Osteocyte (in vitro differentiated cells): ENCODE data around the gene LHFPL3. TPM values are rescaled to one million over a fixed set of nuclear protein-coding genes. Genes with fewer than 3 reads are reported as not detected.

Source experiments
- DNase-seq: peaks from one replicate; pipeline ENCODE4 v3.0.0; 2021; ENCODE audit warnings: mixed read lengths; ENCODE audit not compliant: unreplicated experiment; ENCODE audit errors: extremely low spot score
- H3K27ac Mint-ChIP-seq: one replicate; pipeline ENCODE4 v1.8.0; 2021; ENCODE audit warnings: mild to moderate bottlenecking, mixed read lengths; ENCODE audit not compliant: unreplicated experiment
- H3K27me3 Mint-ChIP-seq: one replicate; pipeline ENCODE4 v1.8.0; 2021; ENCODE audit warnings: mixed read lengths; ENCODE audit not compliant: unreplicated experiment
- H3K36me3 Mint-ChIP-seq: one replicate; pipeline ENCODE4 v1.8.0; 2021; ENCODE audit warnings: mixed read lengths; ENCODE audit not compliant: unreplicated experiment
- H3K4me1 Mint-ChIP-seq: one replicate; pipeline ENCODE4 v1.8.0; 2021; ENCODE audit warnings: mixed read lengths; ENCODE audit not compliant: unreplicated experiment
- H3K4me3 Mint-ChIP-seq: one replicate; pipeline ENCODE4 v1.8.0; 2021; ENCODE audit warnings: mild to moderate bottlenecking, moderate library complexity, mixed read lengths; ENCODE audit not compliant: unreplicated experiment
- H3K9me3 Mint-ChIP-seq: one replicate; pipeline ENCODE4 v1.8.0; 2021; ENCODE audit warnings: mixed read lengths; ENCODE audit not compliant: unreplicated experiment
- total RNA-seq: library from RNA; stranded (reverse); gene quantifications from 2 replicates; pipeline ENCODE4 v1.2.1, GENCODE V29; 2021
- TF ChIP-seq, protein P1 (sequence below): fragments of 200-600 bp; sonication (generic); IDR thresholded peaks from 2 replicates; pipeline ENCODE4 v1.5.0; 2021; ENCODE audit warnings: antibody characterized with exemption, mild to moderate bottlenecking, moderate library complexity

Gene LHFPL3
- total RNA-seq, 1 donor from 2014 or later: not detected

- H3K9me3 Mint-ChIP-seq: peaks cover 3% of the 10 kb centered on the region
- H3K27me3 Mint-ChIP-seq: peaks cover 3% of the 10 kb centered on the region
- TF ChIP-seq, protein P1, sequence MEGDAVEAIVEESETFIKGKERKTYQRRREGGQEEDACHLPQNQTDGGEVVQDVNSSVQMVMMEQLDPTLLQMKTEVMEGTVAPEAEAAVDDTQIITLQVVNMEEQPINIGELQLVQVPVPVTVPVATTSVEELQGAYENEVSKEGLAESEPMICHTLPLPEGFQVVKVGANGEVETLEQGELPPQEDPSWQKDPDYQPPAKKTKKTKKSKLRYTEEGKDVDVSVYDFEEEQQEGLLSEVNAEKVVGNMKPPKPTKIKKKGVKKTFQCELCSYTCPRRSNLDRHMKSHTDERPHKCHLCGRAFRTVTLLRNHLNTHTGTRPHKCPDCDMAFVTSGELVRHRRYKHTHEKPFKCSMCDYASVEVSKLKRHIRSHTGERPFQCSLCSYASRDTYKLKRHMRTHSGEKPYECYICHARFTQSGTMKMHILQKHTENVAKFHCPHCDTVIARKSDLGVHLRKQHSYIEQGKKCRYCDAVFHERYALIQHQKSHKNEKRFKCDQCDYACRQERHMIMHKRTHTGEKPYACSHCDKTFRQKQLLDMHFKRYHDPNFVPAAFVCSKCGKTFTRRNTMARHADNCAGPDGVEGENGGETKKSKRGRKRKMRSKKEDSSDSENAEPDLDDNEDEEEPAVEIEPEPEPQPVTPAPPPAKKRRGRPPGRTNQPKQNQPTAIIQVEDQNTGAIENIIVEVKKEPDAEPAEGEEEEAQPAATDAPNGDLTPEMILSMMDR: no peak
- H3K4me3 Mint-ChIP-seq: no peak overlapping the region
- no peak for DNase-seq
- H3K27ac Mint-ChIP-seq: no peak overlapping the region
- no peaks in the 10 kb centered on the region for H3K4me1 Mint-ChIP-seq
- H3K36me3 Mint-ChIP-seq: no peaks in the 10 kb centered on the region
These were observed 32.1 kb upstream of the LHFPL3 start for GRCh38 chr7:104296266-104296665.

DNA sequence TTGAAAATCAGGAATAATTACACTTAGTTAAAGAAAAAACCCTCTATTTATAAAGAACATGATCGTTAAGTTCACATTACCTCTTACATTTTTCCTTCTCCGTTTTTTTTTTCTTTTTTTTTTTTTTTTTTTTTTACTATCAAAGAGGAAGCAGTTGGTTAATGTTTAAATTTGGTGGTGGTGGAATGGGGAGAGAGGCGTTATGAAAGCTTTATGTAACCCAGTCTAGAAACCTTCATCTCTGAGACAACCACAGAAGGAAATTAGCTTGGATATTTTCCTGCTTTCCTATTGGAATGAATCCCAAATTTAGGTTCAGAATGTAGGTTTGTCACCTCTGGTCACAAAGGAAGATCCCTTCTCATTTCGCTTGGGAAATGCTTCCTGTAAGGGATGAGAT, 31.5 kb upstream of the LHFPL3 start:
- no peak for DNase-seq
- TF ChIP-seq, protein P1: no peak
- no peaks in the 10 kb centered on the region for H3K36me3 Mint-ChIP-seq
- no peak overlapping the region for H3K27ac Mint-ChIP-seq
- H3K4me1 Mint-ChIP-seq: no peaks in the 10 kb centered on the region
- H3K27me3 Mint-ChIP-seq: peaks cover 2% of the 10 kb centered on the region
- H3K4me3 Mint-ChIP-seq: no peak overlapping the region
- peaks cover 3% of the 10 kb centered on the region for H3K9me3 Mint-ChIP-seq

- TF ChIP-seq, protein P1: no peak
- no peaks in the 10 kb centered on the region for H3K4me1 Mint-ChIP-seq
- no peak overlapping the region for H3K27ac Mint-ChIP-seq
- H3K9me3 Mint-ChIP-seq: peaks cover 8% of the 10 kb centered on the region
- H3K4me3 Mint-ChIP-seq: no peak overlapping the region
- no peaks in the 10 kb centered on the region for H3K36me3 Mint-ChIP-seq
- H3K27me3 Mint-ChIP-seq: no peaks in the 10 kb centered on the region
- DNase-seq: no peak
These were observed 29.1 kb upstream of the LHFPL3 start for GRCh38 chr7:104299323-104299722.

DNA sequence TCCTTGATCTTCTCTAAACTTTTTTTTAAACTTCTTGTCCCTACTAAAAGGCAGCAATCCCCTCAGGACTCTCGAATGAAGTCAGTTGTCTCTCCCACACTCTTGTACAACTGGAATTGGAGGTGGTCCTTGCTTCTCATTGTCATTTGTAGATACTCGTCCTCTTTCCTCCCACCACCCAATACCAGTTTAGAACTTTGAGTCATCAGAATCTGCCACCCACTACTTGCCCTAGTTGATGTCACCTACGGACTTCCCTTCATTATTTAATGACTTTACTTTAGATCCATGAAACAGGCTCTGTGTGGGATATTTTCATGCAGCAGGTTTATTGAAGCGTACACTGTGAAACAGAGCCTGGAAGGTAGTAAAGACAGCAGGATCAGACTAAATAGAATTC, 28.6 kb upstream of the LHFPL3 start:
- no peak overlapping the region for H3K27ac Mint-ChIP-seq
- H3K4me3 Mint-ChIP-seq: no peak overlapping the region
- no peaks in the 10 kb centered on the region for H3K36me3 Mint-ChIP-seq
- no peak for DNase-seq
- TF ChIP-seq, protein P1: no peak
- H3K9me3 Mint-ChIP-seq: peaks cover 8% of the 10 kb centered on the region
- no peaks in the 10 kb centered on the region for H3K27me3 Mint-ChIP-seq
- no peaks in the 10 kb centered on the region for H3K4me1 Mint-ChIP-seq

DNA sequence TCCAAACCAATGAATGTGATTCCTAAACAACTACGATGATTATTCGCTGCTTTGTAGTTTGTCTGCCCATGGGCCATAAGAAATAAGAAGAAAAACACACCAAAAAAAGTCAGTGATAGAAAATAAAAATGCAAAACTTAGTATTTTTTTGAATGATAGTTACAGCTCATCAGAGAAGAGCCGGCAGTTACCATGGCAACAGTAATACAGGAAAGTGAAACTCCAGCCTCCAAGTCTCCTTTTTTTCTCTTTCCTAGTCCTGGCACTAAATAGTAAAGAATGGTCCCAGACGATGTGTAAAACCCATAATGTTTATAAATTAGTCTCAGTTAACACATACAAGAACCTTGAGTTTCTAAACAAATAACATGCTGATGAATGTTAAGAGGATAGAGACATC, 21.6 kb upstream of the LHFPL3 start:
- Mint-ChIP-seq H3K4me1 (no peaks in the 10 kb centered on the region), H3K4me3 (no peak overlapping the region), H3K27me3 (no peaks in the 10 kb centered on the region), H3K27ac (no peak overlapping the region), H3K36me3 (no peaks in the 10 kb centered on the region), H3K9me3 (peaks cover 5% of the 10 kb centered on the region)
- no peak for DNase-seq
- TF ChIP-seq, protein P1: no peak
